Trophoblast cell (in vitro differentiated cells and primary cell): ENCODE measurements around the gene SQOR.

Experiments used
- DNase-seq, 2 donors: peaks; one replicate each; pipeline ENCODE4 v3.0.0-alpha.2; 2016
- H2AFZ ChIP-seq: 2 replicates; pipeline ENCODE4 v1.6.1; 2013; ENCODE audit warnings: low read length, moderate library complexity, mild to moderate bottlenecking; ENCODE audit not compliant: insufficient read depth, poor library complexity
- H2AK5ac ChIP-seq: 2 replicates; pipeline ENCODE4 v1.6.1; 2013; ENCODE audit warnings: mild to moderate bottlenecking, low read length
- H2BK120ac ChIP-seq: 2 replicates; pipeline ENCODE4 v1.6.1; 2013; ENCODE audit warnings: low read length, mild to moderate bottlenecking, moderate library complexity; ENCODE audit not compliant: insufficient read depth, poor library complexity
- H2BK12ac ChIP-seq: 2 replicates; pipeline ENCODE4 v1.6.1; 2013; ENCODE audit warnings: mild to moderate bottlenecking, low read length, moderate library complexity
- H2BK5ac ChIP-seq: 2 replicates; pipeline ENCODE4 v1.6.1; 2013; ENCODE audit warnings: low read length, low read depth, moderate library complexity, mild to moderate bottlenecking; ENCODE audit not compliant: poor library complexity
- H3K14ac ChIP-seq: 2 replicates; pipeline ENCODE4 v1.6.1; 2013; ENCODE audit warnings: mild to moderate bottlenecking, low read length
- H3K18ac ChIP-seq: 2 replicates; pipeline ENCODE4 v1.6.1; 2013; ENCODE audit warnings: mild to moderate bottlenecking, low read length
- H3K23ac ChIP-seq: 2 replicates; pipeline ENCODE4 v1.6.1; 2013; ENCODE audit warnings: low read length
- H3K27ac ChIP-seq: 2 replicates; pipeline ENCODE4 v1.5.1; 2013; ENCODE audit warnings: low read depth, mild to moderate bottlenecking, inconsistent platforms, low read length, moderate library complexity
- H3K27me3 ChIP-seq: 2 replicates; pipeline ENCODE4 v1.6.1; 2013; ENCODE audit warnings: inconsistent platforms, mild to moderate bottlenecking, low read length, moderate library complexity; ENCODE audit not compliant: insufficient read depth
- H3K36me3 ChIP-seq, 2 experiments: 1 replicate in 1 of 2; 2 replicates in 1 of 2; pipeline ENCODE4 v1.6.1; 2013; ENCODE audit warnings: low read length in 2 of 2, mild to moderate bottlenecking in 2 of 2, moderate library complexity in 1 of 2; ENCODE audit not compliant: insufficient read depth in 2 of 2, control insufficient read depth in 1 of 2
- H3K4ac ChIP-seq: 2 replicates; pipeline ENCODE4 v1.6.1; 2013; ENCODE audit warnings: low read depth, mild to moderate bottlenecking, low read length, moderate library complexity
- H3K4me1 ChIP-seq, 2 experiments: 1 replicate in 1 of 2; 2 replicates in 1 of 2; pipeline ENCODE4 v1.6.1; 2013; ENCODE audit warnings: low read length in 2 of 2, mild to moderate bottlenecking in 2 of 2, moderate library complexity in 1 of 2; ENCODE audit not compliant: insufficient read depth in 2 of 2, control insufficient read depth in 1 of 2
- H3K4me2 ChIP-seq: 2 replicates; pipeline ENCODE4 v1.6.1; 2013; ENCODE audit warnings: inconsistent platforms, mild to moderate bottlenecking, low read length, moderate library complexity
- H3K4me3 ChIP-seq: 2 replicates; pipeline ENCODE4 v1.5.1; 2013; ENCODE audit warnings: mild to moderate bottlenecking, low read depth, low read length, inconsistent platforms
- H3K79me1 ChIP-seq: one replicate; pipeline ENCODE4 v1.6.1; 2013; ENCODE audit warnings: low read length
- H3K79me2 ChIP-seq: 2 replicates; pipeline ENCODE4 v1.6.1; 2013; ENCODE audit warnings: low read length, mild to moderate bottlenecking; ENCODE audit not compliant: control insufficient read depth, insufficient read depth, poor library complexity
- H3K9ac ChIP-seq: 2 replicates; pipeline ENCODE4 v1.6.1; 2013; ENCODE audit warnings: mild to moderate bottlenecking, low read length
- H3K9me3 ChIP-seq: 2 replicates; pipeline ENCODE4 v1.6.1; 2013; ENCODE audit warnings: low read depth, mild to moderate bottlenecking, control low read depth, inconsistent platforms, low read length; ENCODE audit not compliant: insufficient read depth
- H4K12ac ChIP-seq: 2 replicates; pipeline ENCODE4 v1.6.1; 2013; ENCODE audit warnings: low read depth, mild to moderate bottlenecking, low read length, moderate library complexity
- H4K8ac ChIP-seq: 2 replicates; pipeline ENCODE4 v1.6.1; 2013; ENCODE audit warnings: low read depth, mild to moderate bottlenecking, low read length, moderate library complexity
- H4K91ac ChIP-seq: one replicate; pipeline ENCODE4 v1.6.1; 2013; ENCODE audit warnings: low read depth, mild to moderate bottlenecking, low read length, moderate library complexity
- WGBS: extraction: QIAGEN DNeasy Blood & Tissue Kit; methylation state at CpG from one replicate; pipeline ENCODE4 v1.1.7; 2013; ENCODE audit warnings: missing lambda C conversion rate; ENCODE audit not compliant: insufficient read length, insufficient coverage; ENCODE audit errors: extremely low coverage; 5-methylcytosine and 5-hydroxymethylcytosine counted together

Gene SQOR

GRCh38 chr15:45667002-45667401, 32.2 kb downstream of the SQOR start:
- Histone ChIP-seq H4K91ac (no peak overlapping the region), H3K23ac (no peak overlapping the region), H3K18ac (no peak overlapping the region), H2BK12ac (no peak overlapping the region), H3K4me1 (no peaks in the 10 kb centered on the region), H2BK120ac (no peak overlapping the region), H3K27me3 (no peaks in the 10 kb centered on the region), H2AK5ac (no peak overlapping the region), H3K79me1 (no peaks in the 10 kb centered on the region), H3K14ac (no peak overlapping the region), H4K12ac (no peak overlapping the region), H3K79me2 (no peaks in the 10 kb centered on the region), H3K4ac (no peak overlapping the region), H3K27ac (no peak overlapping the region), H3K9me3 (no peaks in the 10 kb centered on the region), H3K36me3 (no peaks in the 10 kb centered on the region), H2BK5ac (no peak overlapping the region), H4K8ac (no peak overlapping the region), H2AFZ (no peak overlapping the region), H3K9ac (no peak overlapping the region), H3K4me3 (no peak overlapping the region), H3K4me2 (no peak overlapping the region)
- DNase-seq: no peak
- no CpG with 5 or more reads among the region's 2 CpGs for WGBS

DNA sequence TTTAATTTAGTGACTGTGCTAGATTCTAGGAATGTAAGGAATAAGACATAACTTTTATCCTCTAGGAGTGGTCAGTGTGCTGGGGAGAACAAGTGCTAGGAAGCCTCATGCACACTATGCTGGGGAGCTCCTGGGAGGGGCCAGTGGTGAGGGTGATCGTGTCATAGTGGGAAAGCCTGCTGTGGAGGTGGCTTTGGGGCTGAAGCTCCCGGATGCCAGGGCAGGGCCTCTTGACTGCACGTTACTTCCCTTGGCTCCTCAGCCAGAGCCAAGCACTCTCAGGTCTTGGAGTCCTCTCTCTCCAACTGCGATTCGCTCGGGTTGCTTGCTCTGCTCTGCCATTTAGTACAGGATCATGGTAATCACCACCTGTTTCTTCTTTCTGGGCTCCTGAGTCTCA, 33.6 kb downstream of the SQOR start:
- Histone ChIP-seq H3K4me3 (no peak overlapping the region), H3K27ac (no peak overlapping the region), H2BK5ac (no peak overlapping the region), H3K18ac (no peak overlapping the region), H4K8ac (no peak overlapping the region), H3K23ac (no peak overlapping the region), H2BK12ac (no peak overlapping the region), H3K27me3 (no peaks in the 10 kb centered on the region), H2AK5ac (no peak overlapping the region), H2AFZ (no peak overlapping the region), H2BK120ac (no peak overlapping the region), H3K79me1 (no peaks in the 10 kb centered on the region), H3K4ac (no peak overlapping the region), H4K12ac (no peak overlapping the region), H3K36me3 (no peaks in the 10 kb centered on the region), H3K4me2 (no peak overlapping the region), H3K4me1 (no peaks in the 10 kb centered on the region), H3K79me2 (no peaks in the 10 kb centered on the region), H3K9ac (no peak overlapping the region), H4K91ac (no peak overlapping the region), H3K14ac (no peak overlapping the region), H3K9me3 (no peaks in the 10 kb centered on the region)
- WGBS: no CpG with 5 or more reads among the region's 6 CpGs
- no peak for DNase-seq

DNA sequence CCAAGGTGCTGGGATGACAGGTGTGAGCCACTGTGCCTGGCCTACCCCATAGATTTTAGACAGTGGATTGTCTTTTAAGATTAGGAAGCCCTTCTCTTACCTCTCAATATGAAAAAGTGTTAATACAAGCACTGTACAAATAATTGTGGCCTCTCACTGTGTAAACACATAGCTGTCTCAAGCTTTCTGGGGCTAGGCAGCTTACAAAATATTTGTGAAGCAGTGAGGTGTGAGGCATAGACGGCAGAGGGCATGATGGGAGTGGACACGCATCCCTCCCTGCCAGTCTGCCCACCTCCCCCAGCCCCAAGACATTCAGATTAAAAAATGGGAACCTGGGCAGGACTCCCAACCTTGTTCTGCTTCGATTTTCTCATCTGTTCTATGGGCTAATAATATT, 34.6 kb downstream of the SQOR start:
- H3K9me3 ChIP-seq: no peaks in the 10 kb centered on the region
- H3K23ac ChIP-seq: no peak overlapping the region
- H3K79me1 ChIP-seq: no peaks in the 10 kb centered on the region
- no peak overlapping the region for H3K27ac ChIP-seq
- WGBS: no CpG with 5 or more reads among the region's 3 CpGs
- no peak overlapping the region for H3K4ac ChIP-seq
- H4K12ac ChIP-seq: no peak overlapping the region
- H3K4me2 ChIP-seq: no peak overlapping the region
- H3K4me3 ChIP-seq: no peak overlapping the region
- H3K27me3 ChIP-seq: no peaks in the 10 kb centered on the region
- no peak overlapping the region for H2BK12ac ChIP-seq
- no peak overlapping the region for H2AK5ac ChIP-seq
- DNase-seq: no peak
- no peak overlapping the region for H2BK120ac ChIP-seq
- no peak overlapping the region for H2BK5ac ChIP-seq
- no peak overlapping the region for H4K8ac ChIP-seq
- H3K18ac ChIP-seq: no peak overlapping the region
- H3K79me2 ChIP-seq: no peaks in the 10 kb centered on the region
- H3K9ac ChIP-seq: no peak overlapping the region
- H2AFZ ChIP-seq: no peak overlapping the region
- H3K36me3 ChIP-seq: no peaks in the 10 kb centered on the region
- no peaks in the 10 kb centered on the region for H3K4me1 ChIP-seq
- H3K14ac ChIP-seq: no peak overlapping the region
- no peak overlapping the region for H4K91ac ChIP-seq

- Histone ChIP-seq H3K36me3 (no peaks in the 10 kb centered on the region), H4K8ac (no peak overlapping the region), H3K14ac (no peak overlapping the region), H4K91ac (no peak overlapping the region), H3K79me2 (no peaks in the 10 kb centered on the region), H3K4ac (no peak overlapping the region), H3K9ac (no peak overlapping the region), H2BK120ac (no peak overlapping the region), H3K18ac (no peak overlapping the region), H3K23ac (no peak overlapping the region), H4K12ac (no peak overlapping the region), H2BK5ac (no peak overlapping the region), H2BK12ac (no peak overlapping the region), H3K27ac (no peak overlapping the region), H3K4me1 (no peaks in the 10 kb centered on the region), H3K4me3 (no peak overlapping the region), H2AFZ (no peak overlapping the region), H2AK5ac (no peak overlapping the region), H3K9me3 (no peaks in the 10 kb centered on the region), H3K4me2 (no peak overlapping the region), H3K79me1 (no peaks in the 10 kb centered on the region), H3K27me3 (no peaks in the 10 kb centered on the region)
- no CpG with 5 or more reads among the region's 5 CpGs for WGBS
- no peak for DNase-seq
Observed at GRCh38 chr15:45670091-45670490, 35.3 kb downstream of the SQOR start.
